Parathyroid adenoma (tissue), 2 donors: ENCODE data around the gene STX16.

Experiments used
- H2AFZ ChIP-seq: fragments of 300-600 bp; sonication (generic); one replicate; pipeline ENCODE4 v1.7.0; 2017; ENCODE audit warnings: antibody characterized with exemption, mild to moderate bottlenecking
- H3K27ac ChIP-seq: fragments of 300-600 bp; sonication (generic); one replicate; pipeline ENCODE4 v1.7.0; 2017
- H3K27me3 ChIP-seq: fragments of 300-600 bp; sonication (generic); one replicate; pipeline ENCODE4 v1.7.0; 2017; ENCODE audit warnings: low read length; ENCODE audit not compliant: control insufficient read depth, insufficient read depth
- H3K36me3 ChIP-seq: fragments of 300-600 bp; sonication (generic); one replicate; pipeline ENCODE4 v1.7.0; 2017; ENCODE audit warnings: low read length; ENCODE audit not compliant: control insufficient read depth, insufficient read depth
- H3K4me1 ChIP-seq: fragments of 300-600 bp; sonication (generic); one replicate; pipeline ENCODE4 v1.7.0; 2017; ENCODE audit warnings: control low read depth
- H3K4me2 ChIP-seq: fragments of 300-600 bp; sonication (generic); one replicate; pipeline ENCODE4 v1.7.0; 2017; ENCODE audit warnings: low read length
- H3K4me3 ChIP-seq: fragments of 300-600 bp; sonication (generic); one replicate; pipeline ENCODE4 v1.7.0; 2017; ENCODE audit warnings: low read depth, low read length
- H3K79me2 ChIP-seq: fragments of 300-600 bp; sonication (generic); one replicate; pipeline ENCODE4 v1.7.0; 2017; ENCODE audit warnings: control low read depth
- H3K9ac ChIP-seq: fragments of 300-600 bp; sonication (generic); one replicate; pipeline ENCODE4 v1.7.0; 2017; ENCODE audit warnings: mild to moderate bottlenecking
- H3K9me3 ChIP-seq: fragments of 300-600 bp; sonication (generic); one replicate; pipeline ENCODE4 v1.7.0; 2017; ENCODE audit warnings: low read length; ENCODE audit not compliant: control insufficient read depth
- TF ChIP-seq, protein P1 (sequence below): fragments of 300-600 bp; sonication (generic); IDR thresholded peaks from one replicate; pipeline ENCODE4 v1.7.0; 2017; ENCODE audit warnings: antibody characterized with exemption, mild to moderate bottlenecking
- donor health status: primary hyperparathyroidism.

STX16 gene

DNA sequence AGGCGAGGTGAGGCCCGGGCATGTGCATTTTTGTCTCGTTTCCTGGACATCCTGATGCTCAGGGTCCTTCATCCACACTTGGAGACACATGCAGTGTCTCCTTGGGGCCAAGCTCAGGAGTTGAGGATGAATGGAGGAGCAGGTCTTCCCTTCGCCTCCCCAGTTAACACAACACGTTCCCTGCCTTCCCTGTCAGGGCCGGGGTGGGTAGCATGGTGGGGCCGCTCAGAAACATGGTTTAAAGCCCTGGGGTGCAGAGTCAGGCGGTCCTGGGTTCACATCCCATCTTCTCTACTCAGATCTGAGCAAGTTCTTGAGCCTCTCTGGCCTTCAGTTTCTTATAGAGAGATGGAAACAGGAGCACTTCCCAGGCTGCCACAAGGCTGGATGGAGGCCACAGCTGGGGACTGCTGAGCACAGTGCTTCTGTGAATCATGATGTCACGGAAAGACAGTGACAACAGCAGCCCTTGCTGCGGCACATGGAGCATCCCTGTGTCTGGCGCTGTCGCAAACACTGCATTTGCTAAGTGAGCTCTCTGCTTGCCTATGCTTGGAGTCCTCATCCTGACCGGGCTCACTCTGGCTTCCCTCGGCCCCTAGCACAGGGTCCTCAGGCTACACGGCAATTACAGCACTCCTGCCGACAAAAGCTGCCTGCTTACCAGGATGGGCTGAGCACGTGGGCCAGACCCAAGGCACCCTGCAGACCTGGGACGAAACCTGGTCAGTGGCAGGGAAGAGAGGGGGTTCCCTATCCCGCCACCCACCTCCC is 45.6 kb upstream of the STX16 start:
- TF ChIP-seq, protein P1, sequence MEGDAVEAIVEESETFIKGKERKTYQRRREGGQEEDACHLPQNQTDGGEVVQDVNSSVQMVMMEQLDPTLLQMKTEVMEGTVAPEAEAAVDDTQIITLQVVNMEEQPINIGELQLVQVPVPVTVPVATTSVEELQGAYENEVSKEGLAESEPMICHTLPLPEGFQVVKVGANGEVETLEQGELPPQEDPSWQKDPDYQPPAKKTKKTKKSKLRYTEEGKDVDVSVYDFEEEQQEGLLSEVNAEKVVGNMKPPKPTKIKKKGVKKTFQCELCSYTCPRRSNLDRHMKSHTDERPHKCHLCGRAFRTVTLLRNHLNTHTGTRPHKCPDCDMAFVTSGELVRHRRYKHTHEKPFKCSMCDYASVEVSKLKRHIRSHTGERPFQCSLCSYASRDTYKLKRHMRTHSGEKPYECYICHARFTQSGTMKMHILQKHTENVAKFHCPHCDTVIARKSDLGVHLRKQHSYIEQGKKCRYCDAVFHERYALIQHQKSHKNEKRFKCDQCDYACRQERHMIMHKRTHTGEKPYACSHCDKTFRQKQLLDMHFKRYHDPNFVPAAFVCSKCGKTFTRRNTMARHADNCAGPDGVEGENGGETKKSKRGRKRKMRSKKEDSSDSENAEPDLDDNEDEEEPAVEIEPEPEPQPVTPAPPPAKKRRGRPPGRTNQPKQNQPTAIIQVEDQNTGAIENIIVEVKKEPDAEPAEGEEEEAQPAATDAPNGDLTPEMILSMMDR = no peak

DNA sequence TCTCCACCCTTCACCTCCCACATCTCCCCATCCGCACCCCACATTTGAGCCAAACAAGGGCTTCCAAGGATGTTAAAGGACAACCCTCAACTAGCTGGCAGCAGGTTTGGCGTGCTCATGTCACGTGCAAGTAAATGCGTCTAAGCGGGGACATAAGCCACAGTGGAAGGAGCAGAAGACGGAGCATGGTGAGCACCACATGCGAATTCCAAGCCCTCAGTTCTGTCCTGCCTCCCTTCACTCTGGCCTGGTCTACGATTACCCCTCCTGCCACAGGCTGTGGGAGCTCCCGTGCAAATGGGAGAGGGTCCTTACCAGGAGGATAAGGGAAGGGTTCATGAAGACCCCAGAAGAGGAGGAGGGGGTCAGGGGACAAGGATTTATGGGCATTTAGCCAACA is 44.9 kb upstream of the STX16 start:
- Histone ChIP-seq H3K36me3 (no peaks in the 10 kb centered on the region), H3K79me2 (no peaks in the 10 kb centered on the region), H2AFZ (no peak overlapping the region), H3K4me3 (no peak overlapping the region), H3K27me3 (no peaks in the 10 kb centered on the region), H3K27ac (no peak overlapping the region), H3K4me2 (no peak overlapping the region), H3K4me1 (no peaks in the 10 kb centered on the region), H3K9me3 (no peaks in the 10 kb centered on the region), H3K9ac (no peak overlapping the region)
- TF ChIP-seq, protein P1 = no peak

More for the DNA sequence above, 45.6 kb upstream of the STX16 start:
- Histone ChIP-seq H3K4me1 (no peaks in the 10 kb centered on the region), H3K27me3 (no peaks in the 10 kb centered on the region), H2AFZ (no peak overlapping the region), H3K4me3 (no peak overlapping the region), H3K79me2 (no peaks in the 10 kb centered on the region), H3K4me2 (no peak overlapping the region), H3K9me3 (no peaks in the 10 kb centered on the region), H3K9ac (no peak overlapping the region), H3K27ac (no peak overlapping the region), H3K36me3 (no peaks in the 10 kb centered on the region)

DNA sequence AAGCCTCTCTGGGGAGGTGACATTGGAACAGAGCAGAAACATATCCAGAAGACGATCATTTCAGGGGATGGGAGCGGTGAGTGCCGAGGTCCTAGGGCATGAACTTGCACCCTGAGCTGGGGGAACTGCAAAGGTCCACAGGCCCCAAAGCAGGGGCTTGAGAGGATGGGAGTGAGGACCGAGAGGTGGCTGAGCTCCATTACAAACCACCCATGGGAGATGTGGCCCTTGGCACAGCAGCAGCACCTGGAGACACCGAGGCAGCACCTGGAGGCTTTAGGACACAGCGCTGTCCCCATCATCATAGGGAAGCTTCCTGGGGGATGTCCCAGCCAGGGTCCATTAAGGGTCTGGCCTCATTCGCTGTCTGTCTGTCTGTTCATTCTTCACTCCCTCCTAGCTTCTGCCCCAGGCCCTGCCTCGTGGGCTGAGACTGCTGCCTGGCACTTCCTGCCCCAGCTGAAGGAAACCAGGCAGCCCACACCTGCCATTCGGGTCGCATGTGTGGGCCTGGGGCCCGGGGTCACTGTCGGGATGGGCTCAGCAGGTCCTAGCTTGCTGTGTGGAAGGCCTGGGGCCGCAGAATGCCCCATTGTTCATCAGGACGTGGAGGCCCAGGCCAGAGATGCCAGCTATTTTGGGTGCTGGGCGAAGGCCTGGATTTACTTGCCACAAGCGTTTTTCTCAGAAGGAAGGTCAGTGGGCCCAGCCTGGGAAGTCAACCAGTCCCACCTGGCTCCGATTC is 42.8 kb upstream of the STX16 start:
- Histone ChIP-seq H3K4me1 (no peaks in the 10 kb centered on the region), H3K4me2 (no peak overlapping the region), H3K79me2 (no peaks in the 10 kb centered on the region), H3K36me3 (no peaks in the 10 kb centered on the region), H3K4me3 (no peak overlapping the region), H2AFZ (no peak overlapping the region), H3K27me3 (no peaks in the 10 kb centered on the region), H3K27ac (no peak overlapping the region), H3K9me3 (no peaks in the 10 kb centered on the region), H3K9ac (no peak overlapping the region)
- TF ChIP-seq, protein P1 = no peak

DNA sequence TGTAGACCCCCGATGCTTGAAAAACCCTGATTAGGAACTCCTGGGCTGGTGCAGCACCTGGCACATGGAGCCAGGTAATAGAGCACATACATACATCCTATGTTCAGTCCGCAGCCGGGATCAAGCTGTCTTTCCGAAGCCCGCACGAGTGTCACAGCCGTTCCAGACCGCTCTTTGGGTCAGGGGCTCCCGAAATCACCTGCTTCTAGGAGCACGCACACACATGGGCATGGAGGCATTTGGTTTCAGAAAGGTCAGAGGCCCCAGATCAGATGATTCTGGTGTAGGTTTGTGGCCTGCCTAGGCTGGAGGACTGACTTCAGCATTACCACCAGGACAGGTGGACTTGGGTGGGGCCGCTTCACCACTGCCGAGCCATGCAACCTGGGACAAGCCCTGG is 42.1 kb upstream of the STX16 start:
- H3K4me3 ChIP-seq = no peak overlapping the region
- no peaks in the 10 kb centered on the region for H3K27me3 ChIP-seq

More for the DNA sequence above, 42.1 kb upstream of the STX16 start:
- Histone ChIP-seq H3K9ac (no peak overlapping the region), H3K79me2 (no peaks in the 10 kb centered on the region), H3K36me3 (no peaks in the 10 kb centered on the region), H3K4me1 (no peaks in the 10 kb centered on the region), H3K9me3 (no peaks in the 10 kb centered on the region), H3K27ac (no peak overlapping the region), H2AFZ (no peak overlapping the region), H3K4me2 (no peak overlapping the region)
- TF ChIP-seq, protein P1 = no peak
